ENCODE data around the gene SMIM38. TPM values are rescaled to one million over a fixed set of nuclear protein-coding genes. Genes with fewer than 3 reads are reported as not detected.
A peak's percentile ranks its signal among the peaks of the same experiment; 100 is the strongest.
"Not testable (repeated sequence)": the region's sequence is repeated elsewhere in the genome, so short reads cannot be mapped to it uniquely, and the experiment has no call there.

The SMIM38 gene
- total RNA-seq, 1 donor: 0.09 TPM

GRCh38 chr11:69137151-69137844 lies 18.4 kb upstream of the SMIM38 start:
- H3K4me3 ChIP-seq (ENCODE audit: low read depth, low read length): no peak overlapping the region
- TF ChIP-seq, protein P1, sequence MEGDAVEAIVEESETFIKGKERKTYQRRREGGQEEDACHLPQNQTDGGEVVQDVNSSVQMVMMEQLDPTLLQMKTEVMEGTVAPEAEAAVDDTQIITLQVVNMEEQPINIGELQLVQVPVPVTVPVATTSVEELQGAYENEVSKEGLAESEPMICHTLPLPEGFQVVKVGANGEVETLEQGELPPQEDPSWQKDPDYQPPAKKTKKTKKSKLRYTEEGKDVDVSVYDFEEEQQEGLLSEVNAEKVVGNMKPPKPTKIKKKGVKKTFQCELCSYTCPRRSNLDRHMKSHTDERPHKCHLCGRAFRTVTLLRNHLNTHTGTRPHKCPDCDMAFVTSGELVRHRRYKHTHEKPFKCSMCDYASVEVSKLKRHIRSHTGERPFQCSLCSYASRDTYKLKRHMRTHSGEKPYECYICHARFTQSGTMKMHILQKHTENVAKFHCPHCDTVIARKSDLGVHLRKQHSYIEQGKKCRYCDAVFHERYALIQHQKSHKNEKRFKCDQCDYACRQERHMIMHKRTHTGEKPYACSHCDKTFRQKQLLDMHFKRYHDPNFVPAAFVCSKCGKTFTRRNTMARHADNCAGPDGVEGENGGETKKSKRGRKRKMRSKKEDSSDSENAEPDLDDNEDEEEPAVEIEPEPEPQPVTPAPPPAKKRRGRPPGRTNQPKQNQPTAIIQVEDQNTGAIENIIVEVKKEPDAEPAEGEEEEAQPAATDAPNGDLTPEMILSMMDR (IDR thresholded peaks at IDR 0.05; ENCODE audit: insufficient read depth, low read length): no peak
- no peak for DNase-seq (ENCODE audit: low read depth)

GRCh38 chr11:69138265-69138664 lies 17.5 kb upstream of the SMIM38 start:
- no peak overlapping the region for H3K4me3 ChIP-seq (ENCODE audit: low read depth, low read length)
- peak; percentile 91 for DNase-seq (ENCODE audit: low read depth)
- TF ChIP-seq, protein P1 (IDR thresholded peaks at IDR 0.05; ENCODE audit: insufficient read depth, low read length): no peak

- DNase-seq (ENCODE audit: low read depth); H3K4me3 ChIP-seq (ENCODE audit: low read depth, low read length): not testable (repeated sequence)
Measured at GRCh38 chr11:69140161-69140560, 15.6 kb upstream of the SMIM38 start.

DNA sequence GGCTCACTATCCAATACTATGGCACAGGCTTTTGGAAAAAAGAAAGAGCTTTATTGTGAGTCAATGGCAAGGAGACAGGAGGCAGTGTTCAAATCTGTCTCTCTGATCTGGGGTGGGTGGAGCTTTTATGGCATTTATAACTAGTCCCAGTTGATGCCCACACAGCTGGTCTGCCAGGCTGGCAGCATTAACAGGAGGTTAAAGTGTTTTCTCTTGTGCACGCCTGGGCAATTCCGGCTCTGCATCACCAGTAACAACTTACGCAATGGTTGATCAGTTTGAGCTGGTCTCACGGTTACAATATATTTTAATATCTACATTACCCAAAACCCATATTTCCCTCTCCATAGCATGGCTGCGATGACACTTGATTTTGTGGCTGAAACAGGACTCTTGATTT lies 15.1 kb upstream of the SMIM38 start:
- no peak for DNase-seq (ENCODE audit: low read depth)
- TF ChIP-seq, protein P1 (IDR thresholded peaks at IDR 0.05; ENCODE audit: insufficient read depth, low read length): no peak
- H3K4me3 ChIP-seq (ENCODE audit: low read depth, low read length): no peak overlapping the region

DNA sequence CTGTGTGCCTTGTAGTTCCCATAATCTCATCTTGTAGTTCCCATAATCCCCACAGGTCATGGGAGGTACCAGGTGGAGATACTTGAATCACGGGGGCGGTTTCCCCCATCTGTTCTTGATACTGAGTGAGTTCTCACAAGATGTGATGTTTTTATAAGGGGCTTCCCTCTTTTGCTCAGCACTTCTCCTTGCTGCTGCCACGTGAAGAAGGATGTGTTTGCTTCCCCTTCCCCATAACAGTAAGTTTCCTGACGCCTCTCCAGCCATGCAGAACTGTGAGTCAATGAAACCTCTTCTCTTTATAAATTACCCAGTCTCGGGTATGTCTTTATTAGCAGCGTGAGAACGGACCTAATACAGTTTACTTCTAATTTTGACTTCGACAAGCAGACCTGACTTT lies 14.0 kb upstream of the SMIM38 start:
- DNase-seq (ENCODE audit: low read depth): no peak
- no peak overlapping the region for H3K4me3 ChIP-seq (ENCODE audit: low read depth, low read length)
- TF ChIP-seq, protein P1 (IDR thresholded peaks at IDR 0.05; ENCODE audit: insufficient read depth, low read length): no peak

- H3K4me3 ChIP-seq (ENCODE audit: low read depth, low read length): no peak overlapping the region
- TF ChIP-seq, protein P1 (IDR thresholded peaks at IDR 0.05; ENCODE audit: insufficient read depth, low read length): no peak
- DNase-seq (ENCODE audit: low read depth): no peak
Measured at GRCh38 chr11:69142895-69143294, 12.8 kb upstream of the SMIM38 start.

GRCh38 chr11:69144316-69145049 lies 11.3 kb upstream of the SMIM38 start:
- TF ChIP-seq, protein P1 (IDR thresholded peaks at IDR 0.05; ENCODE audit: insufficient read depth, low read length): no peak
- H3K4me3 ChIP-seq (ENCODE audit: low read depth, low read length): no peak overlapping the region
- peak; percentile 9 for DNase-seq (ENCODE audit: low read depth)

All from fibroblast of the aortic adventitia (primary cell).